Upper lobe of right lung (tissue), 1 donor: Measurements from ENCODE around the gene CSPG4. TPM values are rescaled to one million over a fixed set of nuclear protein-coding genes. Genes with fewer than 3 reads are reported as not detected.

Experiments
- ATAC-seq: fragments of 200-7000 bp; cut with Tn5 transposase; one replicate; pipeline ENCODE4 v1.9.1; 2020; ENCODE audit warnings: mild to moderate bottlenecking, moderate library complexity
- DNase-seq: peaks from one replicate; pipeline ENCODE4 v3.0.0-alpha.2; 2020
- H3K27ac ChIP-seq: fragments of 200-600 bp; one replicate; pipeline ENCODE4 v1.8.0; 2022
- H3K27me3 ChIP-seq: fragments of 200-600 bp; one replicate; pipeline ENCODE4 v1.8.0; 2022; ENCODE audit warnings: mild to moderate bottlenecking
- H3K36me3 ChIP-seq: fragments of 200-600 bp; one replicate; pipeline ENCODE4 v1.8.0; 2022
- H3K4me1 ChIP-seq: fragments of 200-600 bp; one replicate; pipeline ENCODE4 v1.8.0; 2022
- H3K4me3 ChIP-seq: fragments of 200-600 bp; one replicate; pipeline ENCODE4 v1.8.0; 2022; ENCODE audit warnings: mild to moderate bottlenecking
- H3K9me3 ChIP-seq: fragments of 200-600 bp; one replicate; pipeline ENCODE4 v1.8.0; 2022
- intact Hi-C: fragments of 100-400 bp; cut with DNase I; formaldehyde crosslinking; loops from one replicate; pipeline ENCODE4 v1.11.0; 2022
- total RNA-seq: library from RNA; stranded (reverse); fragmentation: NEBNext Ultra II Directional; extraction: Animal tissue kit (Norgen Biotek cat#: 25700); gene quantifications from one replicate; pipeline ENCODE4 v1.2.1, GENCODE V29; 2021
- TF ChIP-seq, protein P1 (sequence below): fragments of 200-600 bp; IDR thresholded peaks from one replicate; pipeline ENCODE4 v1.8.0; 2022; ENCODE audit warnings: antibody characterized with exemption
- donor health status: DM: no; HTN: yes; CAD: no; lungs with severe emphysema.

CSPG4 gene
- total RNA-seq, 1 donor from 2014 or later = 12.6 TPM

DNA sequence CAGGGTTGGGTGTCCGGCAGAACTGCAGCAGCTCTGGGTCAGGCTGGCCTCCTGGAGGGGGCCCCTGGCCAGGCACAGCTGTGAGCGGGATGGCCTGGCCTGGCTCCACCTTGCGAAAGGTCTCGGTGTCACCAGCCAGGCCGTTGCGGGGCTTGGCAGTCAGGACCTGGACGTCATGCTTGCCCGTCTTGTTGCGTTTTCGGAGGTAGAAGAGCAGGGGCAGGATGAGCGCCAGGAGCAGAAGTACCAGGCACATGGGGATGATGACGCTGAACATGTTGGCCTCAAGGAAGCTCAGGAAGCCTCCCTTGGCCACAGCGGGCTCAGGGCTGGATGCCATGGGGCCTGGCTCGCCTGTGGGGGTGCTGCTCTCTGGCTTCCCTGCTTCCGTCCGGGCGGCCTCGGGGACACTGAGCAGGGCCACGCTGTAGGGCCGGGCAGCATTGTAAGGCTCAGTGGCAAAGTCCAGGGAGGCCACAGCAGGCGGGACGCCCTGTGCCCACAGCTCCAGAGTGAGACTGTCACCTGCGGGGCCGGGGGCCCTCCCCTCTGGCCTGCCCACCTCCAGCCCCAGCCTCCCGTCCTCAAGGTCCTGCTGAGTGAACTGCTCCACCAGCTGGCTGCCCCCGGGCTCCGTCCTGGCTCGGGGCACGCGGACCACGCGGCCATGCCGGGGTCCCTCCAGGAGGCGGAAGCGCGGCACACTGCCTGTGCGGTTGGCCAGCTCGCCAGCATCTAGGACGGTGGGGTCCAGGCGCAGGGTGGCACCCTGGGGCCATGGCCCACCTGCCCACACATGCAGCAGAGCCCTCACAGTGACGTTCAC lies 36.9 kb downstream of the CSPG4 start:
- intact Hi-C loops = no loop called here
- no peaks in the 10 kb centered on the region for H3K9me3 ChIP-seq
- ATAC-seq (no peak), DNase-seq (no peak)
- H3K4me3 ChIP-seq = no peak overlapping the region
- TF ChIP-seq, protein P1, sequence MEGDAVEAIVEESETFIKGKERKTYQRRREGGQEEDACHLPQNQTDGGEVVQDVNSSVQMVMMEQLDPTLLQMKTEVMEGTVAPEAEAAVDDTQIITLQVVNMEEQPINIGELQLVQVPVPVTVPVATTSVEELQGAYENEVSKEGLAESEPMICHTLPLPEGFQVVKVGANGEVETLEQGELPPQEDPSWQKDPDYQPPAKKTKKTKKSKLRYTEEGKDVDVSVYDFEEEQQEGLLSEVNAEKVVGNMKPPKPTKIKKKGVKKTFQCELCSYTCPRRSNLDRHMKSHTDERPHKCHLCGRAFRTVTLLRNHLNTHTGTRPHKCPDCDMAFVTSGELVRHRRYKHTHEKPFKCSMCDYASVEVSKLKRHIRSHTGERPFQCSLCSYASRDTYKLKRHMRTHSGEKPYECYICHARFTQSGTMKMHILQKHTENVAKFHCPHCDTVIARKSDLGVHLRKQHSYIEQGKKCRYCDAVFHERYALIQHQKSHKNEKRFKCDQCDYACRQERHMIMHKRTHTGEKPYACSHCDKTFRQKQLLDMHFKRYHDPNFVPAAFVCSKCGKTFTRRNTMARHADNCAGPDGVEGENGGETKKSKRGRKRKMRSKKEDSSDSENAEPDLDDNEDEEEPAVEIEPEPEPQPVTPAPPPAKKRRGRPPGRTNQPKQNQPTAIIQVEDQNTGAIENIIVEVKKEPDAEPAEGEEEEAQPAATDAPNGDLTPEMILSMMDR = no peak
- H3K4me1 ChIP-seq = peaks cover 24% of the 10 kb centered on the region
- H3K27ac ChIP-seq = peak overlapping the region; percentile 51
- H3K27me3 ChIP-seq = no peaks in the 10 kb centered on the region
- no peaks in the 10 kb centered on the region for H3K36me3 ChIP-seq

DNA sequence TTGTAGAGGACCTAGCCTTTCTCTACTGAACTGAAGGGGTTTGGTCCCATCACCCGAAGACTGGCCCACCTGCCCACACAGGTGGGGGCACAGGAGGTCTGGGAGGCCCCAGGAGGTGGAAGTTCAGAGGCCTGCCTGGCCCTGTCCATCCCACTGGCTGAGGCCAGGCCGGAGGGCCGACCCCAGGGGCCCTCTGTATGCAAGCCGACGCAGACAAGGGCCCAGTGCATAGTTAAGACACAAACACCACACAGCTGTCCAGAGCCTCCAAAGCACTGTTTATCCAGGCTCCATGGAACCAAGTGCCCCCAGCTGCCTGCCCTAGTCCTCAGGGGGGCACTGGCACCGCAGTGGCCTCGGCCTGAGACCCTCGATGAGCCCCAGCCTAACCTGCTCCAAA lies 38.3 kb downstream of the CSPG4 start:
- ATAC-seq (no peak), DNase-seq (no peak)
- Histone ChIP-seq H3K36me3 (no peaks in the 10 kb centered on the region), H3K4me3 (no peak overlapping the region), H3K4me1 (peaks cover 24% of the 10 kb centered on the region), H3K27me3 (no peaks in the 10 kb centered on the region), H3K9me3 (no peaks in the 10 kb centered on the region), H3K27ac (no peak overlapping the region)
- TF ChIP-seq, protein P1 = no peak
- intact Hi-C loops = no loop called here

DNA sequence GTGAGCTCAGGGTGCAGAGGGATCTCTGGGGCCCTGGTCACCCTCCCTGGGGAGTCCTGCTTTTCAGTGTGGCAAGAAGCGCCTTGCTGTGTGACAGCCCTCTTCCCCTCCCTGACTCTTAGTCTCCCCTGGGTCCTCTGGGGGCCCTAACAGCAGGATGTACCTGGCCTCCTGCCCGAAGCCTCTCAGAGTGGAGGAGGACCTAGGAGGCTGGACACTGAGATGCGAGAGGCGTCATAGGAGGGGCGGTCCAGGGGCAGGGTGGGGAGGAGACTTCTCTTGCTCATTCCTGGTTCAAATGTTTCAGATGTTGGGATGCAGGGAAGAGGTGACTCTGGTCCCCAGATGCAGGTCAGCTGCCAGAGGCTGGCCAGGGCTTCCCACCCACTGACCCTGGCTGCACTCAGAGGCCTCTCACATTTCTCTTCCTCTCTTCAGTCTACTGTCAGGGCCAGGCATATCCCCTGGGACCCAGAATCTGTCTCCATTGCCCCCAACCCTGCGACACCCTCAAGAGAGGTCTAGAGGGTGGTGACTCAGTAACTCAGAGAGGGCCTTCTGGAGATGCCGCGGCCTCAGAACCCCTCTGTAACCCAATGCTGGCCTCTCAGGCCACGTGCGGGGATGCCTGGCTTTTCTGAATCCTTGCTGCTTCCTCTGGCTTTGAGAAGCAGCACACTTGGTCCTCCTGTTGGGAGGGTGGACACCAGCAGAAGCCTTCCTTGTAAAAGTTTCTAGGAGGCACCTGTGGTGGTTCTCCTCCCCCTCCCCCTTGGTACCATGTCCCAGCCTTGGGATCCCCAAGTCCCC lies 39.0 kb downstream of the CSPG4 start:
- Histone ChIP-seq H3K4me3 (no peak overlapping the region), H3K36me3 (no peaks in the 10 kb centered on the region), H3K9me3 (no peaks in the 10 kb centered on the region), H3K27ac (peak overlapping the region; percentile 71), H3K27me3 (no peaks in the 10 kb centered on the region), H3K4me1 (peaks cover 24% of the 10 kb centered on the region)
- intact Hi-C loops = no loop called here
- TF ChIP-seq, protein P1 = no peak
- peak; percentile 64 for ATAC-seq
- DNase-seq = peak; percentile 81

DNA sequence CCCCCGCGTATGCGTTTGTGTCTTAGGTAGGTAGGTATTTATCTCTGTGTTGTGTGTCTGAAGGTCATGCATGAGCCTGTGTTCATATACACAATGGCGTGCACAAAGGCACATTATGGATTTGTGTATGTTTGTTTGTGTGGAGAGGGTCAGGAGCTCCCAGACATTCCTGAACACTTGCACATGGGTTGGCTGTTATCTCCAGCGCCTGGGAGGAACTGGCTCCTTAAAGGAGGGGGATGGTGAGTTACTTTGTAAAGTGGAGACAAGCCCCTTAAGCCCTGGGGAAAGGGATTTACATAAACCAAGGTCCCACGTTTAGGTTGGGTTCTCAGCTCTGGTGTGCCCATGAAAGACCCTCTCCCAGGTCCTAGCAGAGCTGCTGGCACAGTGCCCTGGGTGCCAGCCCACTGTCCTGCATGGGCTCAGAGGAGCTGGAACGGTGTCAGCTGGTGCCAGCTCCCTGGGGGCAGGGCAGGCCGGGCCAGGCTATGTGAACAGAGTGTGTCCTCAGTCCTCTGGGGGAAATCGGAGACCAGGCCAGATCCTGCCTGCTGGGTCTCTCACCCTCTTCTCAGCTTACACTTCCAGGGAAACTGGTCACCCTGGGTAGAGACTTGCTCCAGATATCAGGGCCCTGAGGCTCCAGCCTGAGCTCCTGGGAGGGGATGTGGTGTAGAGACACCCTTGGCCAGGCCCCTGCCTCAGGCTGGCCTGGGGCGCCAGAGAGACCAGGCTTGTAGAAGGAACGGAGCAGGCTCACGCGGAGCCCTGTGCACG lies 39.8 kb downstream of the CSPG4 start:
- intact Hi-C loops = no loop called here
- Histone ChIP-seq H3K9me3 (no peaks in the 10 kb centered on the region), H3K27me3 (no peaks in the 10 kb centered on the region), H3K4me1 (peaks cover 25% of the 10 kb centered on the region), H3K27ac (peak overlapping the region; percentile 71), H3K4me3 (no peak overlapping the region), H3K36me3 (no peaks in the 10 kb centered on the region)
- ATAC-seq (peak; percentile 45), DNase-seq (no peak)
- TF ChIP-seq, protein P1 = no peak

DNA sequence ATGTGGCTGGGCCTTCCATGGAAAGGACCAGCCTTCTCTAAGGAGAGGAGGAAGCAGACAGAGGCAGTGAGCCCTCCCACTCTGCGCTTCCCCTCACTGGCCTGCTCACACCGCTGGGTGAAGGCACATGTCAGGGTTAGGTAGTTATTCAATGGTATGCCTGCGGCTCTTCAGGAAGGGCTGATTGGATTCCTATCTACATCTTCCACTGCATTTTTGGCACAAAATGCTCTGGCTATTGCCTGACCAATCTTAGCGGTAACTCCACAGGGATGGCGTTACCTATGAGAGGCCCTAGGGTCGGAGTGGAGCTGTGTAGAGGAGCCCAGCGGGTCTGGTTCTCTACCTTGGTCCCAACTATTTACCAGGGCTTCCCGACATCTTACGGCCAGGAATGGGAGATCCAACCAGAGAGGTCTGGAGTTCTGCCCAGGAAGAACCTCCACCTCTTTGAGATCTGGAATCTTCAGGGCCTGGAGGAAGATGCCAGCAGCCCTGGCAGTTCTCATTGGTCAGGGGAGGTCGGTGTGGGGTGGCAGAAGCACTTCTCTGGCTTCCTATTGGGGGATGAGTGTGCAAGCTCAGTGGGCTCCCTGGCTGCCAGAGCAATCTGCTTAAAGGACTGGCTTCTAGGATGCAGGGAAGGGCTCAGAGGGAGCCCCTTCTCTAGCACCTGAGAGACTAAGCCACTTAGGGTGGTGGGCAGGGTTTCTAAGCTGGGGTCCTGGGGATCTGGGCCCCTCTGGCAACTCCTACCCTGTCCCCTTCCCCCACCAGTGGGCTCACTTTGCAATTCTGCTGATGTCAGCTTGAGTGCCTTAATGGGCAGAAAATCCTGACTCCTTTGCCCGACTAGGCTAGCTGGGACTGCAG lies 40.7 kb downstream of the CSPG4 start:
- Histone ChIP-seq H3K27me3 (no peaks in the 10 kb centered on the region), H3K27ac (peak overlapping the region; percentile 24)
- intact Hi-C loops = no loop called here

More for the DNA sequence above, 40.7 kb downstream of the CSPG4 start:
- H3K9me3 ChIP-seq = no peaks in the 10 kb centered on the region
- TF ChIP-seq, protein P1 = no peak
- H3K4me1 ChIP-seq = peaks cover 34% of the 10 kb centered on the region
- H3K4me3 ChIP-seq = no peak overlapping the region
- H3K36me3 ChIP-seq = no peaks in the 10 kb centered on the region
- no peak for DNase-seq
- ATAC-seq = no peak
